HG02870 (cell line): ENCODE results near the gene CLDN4.
"Not testable (repeated sequence)": the region's sequence is repeated elsewhere in the genome, so short reads cannot be mapped to it uniquely, and the experiment has no call there.

Experiments used
- ATAC-seq: cut with Tn5 transposase; IDR thresholded peaks from one replicate; pipeline ENCODE4 v1.9.1; 2021; ENCODE audit warnings: mild to moderate bottlenecking, moderate library complexity; ENCODE audit not compliant: unreplicated experiment

CLDN4 gene

GRCh38 chr7:73842067-73842976 lies 11.5 kb downstream of the CLDN4 start, which contains the start of gene METTL27:
Gene METTL27 (minus strand): TSS chr7:73842516. CDS start chr7:73842140, 376 bp downstream.
- ATAC-seq: peak; percentile 95

DNA sequence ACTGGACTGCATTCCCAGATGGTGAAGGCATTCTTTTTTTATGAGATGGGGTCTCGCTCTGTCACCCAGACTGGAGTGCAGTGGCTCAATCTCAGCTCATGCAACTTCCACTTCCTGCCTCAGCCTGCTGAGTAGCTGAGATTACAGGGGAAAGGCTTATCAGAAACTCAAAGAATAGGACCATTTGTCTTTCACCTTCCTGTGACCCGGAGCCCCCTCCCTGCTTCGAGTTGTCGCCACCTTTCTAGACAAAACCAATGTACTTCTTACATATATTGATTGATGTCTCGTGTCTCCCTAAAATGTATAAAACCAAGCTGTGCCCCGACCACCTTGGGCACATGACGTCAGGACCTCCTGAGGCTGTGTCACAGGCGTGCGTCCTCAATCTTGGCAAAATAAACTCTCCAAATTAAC lies 13.3 kb downstream of the CLDN4 start:
- ATAC-seq: no peak

- ATAC-seq: no peak
Measured at GRCh38 chr7:73844848-73845460, 14.2 kb downstream of the CLDN4 start.

- not testable (repeated sequence) for ATAC-seq
Measured at GRCh38 chr7:73845701-73846195, 15.0 kb downstream of the CLDN4 start.

DNA sequence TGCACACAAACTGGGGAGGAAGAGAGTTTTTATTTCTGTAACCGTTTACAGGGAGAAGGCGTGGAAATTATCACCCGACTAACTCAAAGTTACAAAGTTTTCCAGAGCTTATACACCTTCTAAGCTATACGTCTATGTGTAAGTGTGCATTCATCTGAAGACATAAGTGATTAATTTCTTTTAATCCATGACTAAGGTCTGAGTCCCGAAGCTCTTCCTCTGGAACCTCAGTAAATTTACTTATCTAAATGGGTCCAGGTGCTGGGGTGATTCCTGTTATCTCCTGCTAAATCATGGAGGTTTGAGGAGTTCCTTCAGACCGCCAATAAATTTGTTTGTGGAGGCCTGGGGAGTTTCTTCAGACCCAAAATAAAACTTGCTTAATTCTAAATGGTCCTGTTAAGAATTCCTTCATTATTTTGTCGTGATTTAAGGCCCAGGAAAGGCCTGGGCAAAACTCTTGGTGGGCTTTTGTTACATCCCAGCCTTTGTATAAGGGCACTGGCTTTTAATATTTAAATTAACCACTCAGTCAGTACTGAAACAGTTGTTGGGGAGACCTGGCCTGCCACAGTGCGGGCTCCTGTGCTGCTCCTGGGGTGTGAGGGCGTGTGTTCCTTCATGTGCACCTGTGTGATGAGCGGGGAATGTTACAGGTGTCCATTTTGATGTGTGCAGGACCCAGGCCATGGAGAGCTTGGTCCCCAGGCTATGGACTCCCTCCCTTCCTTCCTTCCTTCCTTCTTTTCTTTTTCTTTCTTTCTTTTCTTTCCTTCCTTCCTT lies 17.3 kb downstream of the CLDN4 start:
- no peak for ATAC-seq

DNA sequence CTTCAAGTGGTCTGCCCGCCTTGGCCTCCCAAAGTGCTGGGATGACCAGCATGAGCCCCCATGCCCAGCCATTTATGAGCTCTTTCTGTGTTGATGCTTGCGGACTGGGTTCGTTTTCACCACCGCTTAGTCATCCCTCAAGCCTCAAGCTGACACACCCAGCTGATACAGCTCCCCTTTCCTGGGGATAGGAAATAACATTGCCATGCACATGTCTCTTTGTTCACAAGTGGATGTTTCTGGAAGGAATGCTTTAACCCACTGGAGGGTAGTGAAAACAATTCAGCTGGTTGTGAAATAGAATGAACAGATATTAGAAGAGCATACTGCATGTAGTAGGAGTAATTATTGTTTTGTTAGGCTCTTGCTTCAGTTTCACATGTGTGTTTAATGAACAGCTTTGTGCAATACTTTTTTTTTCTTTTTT lies 20.0 kb downstream of the CLDN4 start:
- ATAC-seq: no peak

- peak; percentile 81 for ATAC-seq
Measured at GRCh38 chr7:73851410-73852338, 20.9 kb downstream of the CLDN4 start.

DNA sequence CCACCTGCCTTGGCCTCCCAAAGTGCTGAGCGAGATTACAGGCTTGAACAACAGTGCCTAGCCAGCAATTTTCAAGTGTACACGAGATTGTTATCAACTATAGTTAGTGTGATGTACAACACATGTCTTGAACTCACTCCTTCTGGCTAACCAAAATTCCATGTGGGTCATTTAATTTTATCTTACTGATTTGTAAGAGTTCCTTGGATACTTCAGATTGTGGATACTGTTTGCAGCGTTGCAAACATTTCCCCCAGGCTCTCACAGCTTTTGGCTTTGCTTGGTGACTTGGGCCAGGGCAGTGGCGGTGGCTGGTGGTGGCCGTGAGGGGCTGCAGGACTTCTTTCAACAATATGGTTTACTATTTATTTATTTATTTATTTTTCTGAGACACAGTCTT lies 21.7 kb downstream of the CLDN4 start:
- ATAC-seq: no peak

DNA sequence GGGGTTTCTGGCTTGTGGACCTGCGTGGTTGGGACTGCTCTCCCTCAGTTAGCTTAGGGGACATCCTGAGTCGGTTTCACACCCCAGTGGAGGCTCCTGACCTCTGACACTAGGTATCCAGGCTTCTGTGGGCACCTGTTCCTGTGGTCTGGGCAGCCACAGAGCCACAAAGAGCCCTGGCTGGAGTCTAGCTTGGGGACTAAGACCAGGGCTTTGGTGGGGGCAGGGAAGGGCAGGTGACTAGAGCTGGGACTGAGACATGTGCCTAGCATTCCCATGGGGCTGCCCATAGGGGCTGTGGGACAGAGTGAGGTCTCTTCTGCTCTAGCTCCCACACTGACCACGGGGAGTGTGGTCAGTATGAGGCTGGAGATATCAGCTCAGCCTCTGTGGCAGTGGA lies 26.1 kb downstream of the CLDN4 start:
- ATAC-seq: no peak

- ATAC-seq: no peak
Measured at GRCh38 chr7:73858807-73859206, 28.0 kb downstream of the CLDN4 start.

DNA sequence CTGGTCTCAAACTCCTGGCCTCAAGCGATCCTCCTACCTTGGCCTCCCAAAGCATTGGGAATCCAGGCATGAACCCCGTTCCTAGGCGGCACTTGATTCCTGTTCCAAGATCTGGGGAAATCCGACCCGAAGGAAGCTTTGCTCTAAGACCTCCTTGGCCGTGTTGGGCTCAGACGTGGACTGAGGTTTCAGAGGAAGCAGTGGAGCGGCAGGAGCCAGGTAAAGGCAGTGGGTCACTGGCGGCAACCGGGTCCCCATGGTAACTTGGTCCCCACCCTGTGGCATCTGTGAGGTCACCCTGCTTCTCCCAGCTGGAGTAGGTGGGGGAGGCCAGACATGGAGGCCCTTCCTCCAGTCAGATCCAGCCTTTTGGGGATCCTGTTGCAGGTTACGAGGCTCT lies 30.1 kb downstream of the CLDN4 start, which contains the start of gene TMEM270:
Gene TMEM270 (plus strand): TSS at position 301 of the 400 bp plus-strand sequence. CDS start 36 bp downstream, at position 337.
- ATAC-seq: no peak

DNA sequence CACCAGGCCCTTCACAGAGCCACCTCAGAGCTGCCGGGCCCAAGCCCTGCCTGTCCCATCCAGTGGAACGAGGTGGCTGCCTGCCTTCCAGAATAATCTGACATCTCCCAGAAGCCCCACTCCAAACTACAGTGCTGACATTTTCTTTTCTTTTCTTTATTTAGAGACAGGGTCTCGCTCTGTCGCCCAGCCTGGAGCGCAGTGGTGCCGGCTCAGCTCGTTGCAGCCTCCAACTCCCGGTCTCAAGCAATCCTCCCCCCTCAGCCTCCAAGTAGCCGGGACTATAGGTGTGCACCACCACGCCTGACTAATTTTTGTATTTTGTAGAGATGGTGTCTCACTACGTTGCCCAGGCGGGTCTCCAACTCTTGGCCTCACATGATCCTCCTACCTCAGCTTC lies 30.5 kb downstream of the CLDN4 start:
- ATAC-seq: no peak

DNA sequence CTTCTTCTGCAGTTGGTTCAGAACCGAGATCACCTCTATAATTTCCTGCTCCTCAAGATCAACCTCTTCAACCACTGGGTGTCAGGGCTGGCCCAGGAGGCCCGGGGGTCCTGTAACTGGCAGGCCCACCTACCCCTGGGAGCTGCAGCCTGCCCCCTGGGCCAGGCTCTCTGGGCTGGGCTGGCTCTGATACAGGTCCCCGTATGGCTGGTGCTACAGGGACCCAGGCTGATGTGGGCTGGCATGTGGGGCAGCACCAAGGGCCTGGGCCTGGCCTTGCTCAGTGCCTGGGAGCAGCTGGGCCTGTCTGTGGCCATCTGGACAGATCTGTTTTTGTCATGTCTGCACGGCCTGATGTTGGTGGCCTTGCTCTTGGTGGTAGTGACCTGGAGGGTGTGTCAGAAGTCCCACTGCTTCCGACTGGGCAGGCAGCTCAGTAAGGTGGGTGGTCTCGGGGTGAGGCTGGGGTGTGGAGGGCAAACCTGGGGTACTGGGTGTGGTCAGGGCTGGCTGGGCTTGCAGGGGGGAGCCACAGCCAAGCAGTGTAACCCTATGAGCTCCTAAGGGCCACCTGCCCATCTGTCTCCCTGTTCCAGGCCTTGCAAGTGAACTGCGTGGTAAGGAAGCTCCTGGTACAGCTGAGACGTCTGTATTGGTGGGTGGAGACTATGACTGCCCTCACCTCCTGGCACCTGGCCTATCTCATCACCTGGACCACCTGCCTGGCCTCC lies 34.4 kb downstream of the CLDN4 start:
- ATAC-seq: no peak

GRCh38 chr7:73865738-73866445 lies 35.1 kb downstream of the CLDN4 start:
- no peak for ATAC-seq

DNA sequence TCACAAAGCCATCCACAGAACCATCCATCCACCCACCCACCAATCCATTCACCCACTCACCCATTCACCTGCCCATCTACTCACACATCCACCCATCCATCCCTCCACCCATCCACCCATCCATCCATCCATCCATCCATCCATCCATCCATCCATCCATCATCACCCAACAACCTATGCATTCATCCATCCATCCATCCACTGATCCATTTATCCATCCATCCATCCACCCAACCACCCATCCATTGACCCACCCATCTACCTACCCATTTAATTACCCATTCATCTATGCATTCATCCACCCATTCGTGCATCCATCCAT lies 35.6 kb downstream of the CLDN4 start:
- ATAC-seq: no peak

DNA sequence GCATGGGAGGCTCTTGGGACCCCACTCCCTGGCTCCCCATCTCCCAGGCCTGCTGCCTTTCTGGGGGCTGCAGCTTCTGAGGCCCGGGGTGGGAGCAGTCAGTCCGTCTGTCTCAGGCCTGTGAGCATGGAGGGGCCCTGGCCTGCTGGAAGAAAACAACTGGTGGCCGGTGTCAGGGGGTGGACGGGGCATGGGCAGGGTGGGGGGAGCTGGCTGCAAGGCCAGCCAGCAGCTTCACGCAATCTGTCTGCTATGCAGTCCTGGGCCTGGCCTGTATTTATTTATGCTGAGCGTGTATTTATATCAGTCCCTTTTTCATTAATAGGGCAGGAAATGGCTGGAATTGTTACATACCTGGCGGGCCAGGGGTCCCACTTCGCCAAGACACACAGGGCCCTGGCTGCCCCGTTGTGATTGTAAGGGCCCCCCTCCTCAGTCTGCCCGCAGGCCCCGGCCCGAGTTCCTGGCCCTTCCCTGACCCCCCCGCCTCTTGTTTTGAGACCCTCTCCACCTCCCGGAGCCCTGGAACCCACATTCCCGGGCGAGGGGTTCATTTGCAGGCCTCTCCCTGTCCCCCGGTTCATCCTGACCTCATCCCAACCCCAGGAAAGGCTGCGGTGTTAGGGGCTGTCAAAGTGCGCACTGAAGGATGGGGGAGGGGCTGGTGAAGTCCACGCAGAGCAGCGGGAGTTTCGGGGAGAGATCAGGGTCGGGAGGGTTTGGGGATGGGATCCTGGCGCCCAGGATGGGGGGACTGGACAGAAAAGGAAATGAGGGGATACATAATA lies 38.4 kb downstream of the CLDN4 start:
- no peak for ATAC-seq

DNA sequence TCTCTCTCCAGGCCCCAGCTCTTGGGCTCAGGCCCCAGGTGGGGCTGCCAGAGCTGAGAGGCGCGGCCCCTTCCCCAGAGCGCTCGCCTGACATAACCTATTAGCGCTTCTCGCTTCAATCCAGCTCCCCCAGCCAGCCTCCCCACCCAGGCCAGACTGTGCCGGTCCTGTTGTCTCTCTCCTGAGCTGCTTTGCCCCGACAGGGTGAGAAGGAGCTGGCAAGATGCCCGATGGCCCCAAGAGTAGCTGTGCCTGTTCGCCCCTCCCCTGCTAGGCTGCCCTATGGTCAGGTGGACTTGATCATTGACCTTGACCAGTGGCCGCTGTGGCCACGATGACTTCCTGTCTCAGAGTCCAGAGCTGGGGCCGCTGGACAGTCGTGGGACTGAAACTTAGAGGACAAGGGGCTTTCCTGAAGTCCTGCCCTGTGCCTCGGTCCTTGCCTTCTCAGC lies 39.3 kb downstream of the CLDN4 start:
- ATAC-seq: no peak
